SK-MEL-5 (cell line): ENCODE results near the gene RNASE1. TPM values are rescaled to one million over a fixed set of nuclear protein-coding genes. Genes with fewer than 3 reads are reported as not detected.
"Not testable (repeated sequence)": the region's sequence is repeated elsewhere in the genome, so short reads cannot be mapped to it uniquely, and the experiment has no call there.

Source experiments
- DNase-seq: peaks from one replicate; pipeline ENCODE4 v3.0.0-alpha.2; 2016; ENCODE audit warnings: low read depth, low spot score
- in situ Hi-C: cut with HindIII; loops from 2 replicates; pipeline ENCODE4 v1.10.0; 2016; ENCODE audit warnings: low sequenced_read_pairs, high pct_unique_total_duplicates, low pct_unique_long_range_greater_than_20kb
- polyA plus RNA-seq, 2 experiments: library from polyadenylated mRNA; depleted of rRNA; stranded (reverse); fragments of >200 nt; gene quantifications; 2 replicates each; pipeline ENCODE4 v1.2.3, GENCODE V29; 2015
- total RNA-seq: library from RNA; depleted of rRNA; stranded (reverse); fragments of >200 nt; shearing (Covaris generic); gene quantifications from 2 replicates; pipeline ENCODE4 v1.2.3, GENCODE V29; 2014; rRNA removed

The RNASE1 gene
- total RNA-seq = 0.21 TPM in 1 of 2 replicates, not detected in the other
- 0.18 TPM in 1 of 2 replicates, not detected in the other for polyA plus RNA-seq (2015; cell fraction: cytosol; rRNA removed)
- not detected in 2 replicates for polyA plus RNA-seq (2015; cell fraction: nucleus; rRNA removed)

DNA sequence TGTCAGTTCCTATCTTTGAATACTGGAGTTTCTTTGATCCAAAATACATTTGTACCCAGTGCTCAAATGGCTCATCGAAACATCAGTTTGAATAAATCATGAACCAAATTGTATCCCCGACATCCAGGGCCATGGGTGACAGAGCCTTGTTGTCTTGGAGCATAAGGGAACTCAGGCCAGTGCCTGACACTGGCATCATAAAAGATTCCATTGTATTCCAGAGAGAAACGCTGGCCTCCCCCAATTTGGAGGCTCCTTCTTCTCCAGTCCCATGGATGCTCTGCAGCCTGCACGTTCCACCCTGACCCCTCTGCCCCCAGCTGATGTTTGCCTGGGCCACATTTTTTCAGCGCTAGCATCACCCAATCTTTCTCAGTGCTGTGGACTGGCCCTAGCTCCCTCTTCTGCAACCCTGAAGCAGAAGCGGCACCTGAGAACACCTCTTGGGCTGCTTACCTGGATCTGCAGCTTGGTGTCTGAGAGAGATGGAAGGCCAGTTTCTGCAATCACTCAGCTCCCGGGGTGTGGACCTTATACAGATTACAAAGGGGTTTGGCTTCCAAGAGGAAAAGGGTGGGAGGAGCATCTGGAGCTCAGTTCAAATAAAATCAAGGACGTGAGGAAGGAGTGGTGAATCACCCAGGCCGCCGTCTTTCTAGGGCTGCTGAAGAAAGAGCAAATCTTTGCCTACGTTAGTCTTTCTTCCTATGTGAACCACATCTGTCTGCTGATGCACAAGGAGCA lies at the start of gene RNASE1:
Gene RNASE1, minus strand, starts transcription at position 504 of the 744 bp plus-strand sequence. CDS start 776 bp downstream, outside the sequence.
- DNase-seq = no peak
- in situ Hi-C loops = no loop called here

DNA sequence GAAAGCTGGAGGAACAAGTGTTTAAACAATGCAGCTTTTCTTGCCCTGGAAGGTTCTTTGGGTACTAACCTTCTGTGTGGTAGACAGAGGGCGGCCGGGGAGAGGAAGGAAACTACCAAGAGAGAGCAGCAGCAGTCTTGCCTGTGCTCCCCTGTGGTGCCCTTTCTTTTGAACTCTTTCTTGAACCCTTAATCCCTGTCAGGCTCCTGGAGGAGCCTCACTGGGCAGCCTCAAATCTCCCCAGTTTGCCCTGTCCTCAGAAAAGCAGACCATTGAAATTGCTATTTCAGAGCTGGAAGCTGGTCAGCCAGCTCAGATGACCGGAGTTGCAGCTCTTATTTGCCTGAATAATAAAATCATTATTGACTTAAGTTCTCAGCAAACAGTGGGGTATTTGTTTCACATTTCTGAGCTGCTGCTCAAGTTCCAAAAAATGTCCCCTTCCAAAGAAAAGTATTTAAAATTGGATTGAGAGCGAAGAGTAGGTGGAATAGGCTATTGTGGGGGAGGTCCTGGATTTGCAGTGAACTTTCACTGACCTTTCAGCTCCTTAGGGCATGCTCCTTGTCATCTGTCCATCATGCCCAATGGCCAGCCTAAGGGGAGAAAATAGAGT lies 46.4 kb upstream of the RNASE1 start:
- in situ Hi-C loops = no loop called here
- peak; percentile 72 for DNase-seq

DNA sequence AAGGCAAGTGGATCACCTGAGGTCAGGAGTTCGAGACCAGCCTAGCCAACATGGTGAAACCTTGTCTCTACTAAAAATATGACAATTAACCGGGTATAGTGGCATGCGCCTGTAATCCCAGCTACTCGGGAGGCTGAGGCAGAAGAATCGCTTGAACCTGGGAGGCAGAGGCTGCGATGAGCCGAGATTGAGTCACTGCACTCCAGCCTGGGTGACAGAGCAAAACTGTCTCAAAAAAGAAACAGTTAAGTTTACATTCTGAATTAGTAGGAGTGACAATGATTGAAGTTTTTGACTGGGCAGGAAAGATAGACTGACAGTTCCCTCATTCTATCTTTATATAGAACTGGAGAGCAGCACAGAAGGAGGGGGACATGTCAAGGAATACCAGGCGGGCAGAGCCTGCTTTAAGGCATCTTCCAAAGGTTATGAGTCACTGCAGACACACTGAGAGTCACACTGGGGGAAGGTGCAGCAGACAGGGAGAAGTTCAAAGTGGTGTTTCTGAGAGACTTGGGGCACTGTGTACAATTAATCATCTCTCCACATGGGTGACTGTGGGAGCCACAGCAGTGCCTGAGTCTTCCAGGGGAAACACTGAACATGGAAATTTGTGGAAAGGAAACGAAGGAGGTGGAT lies 45.8 kb upstream of the RNASE1 start:
- in situ Hi-C loops = no loop called here
- DNase-seq = peak; percentile 59

DNA sequence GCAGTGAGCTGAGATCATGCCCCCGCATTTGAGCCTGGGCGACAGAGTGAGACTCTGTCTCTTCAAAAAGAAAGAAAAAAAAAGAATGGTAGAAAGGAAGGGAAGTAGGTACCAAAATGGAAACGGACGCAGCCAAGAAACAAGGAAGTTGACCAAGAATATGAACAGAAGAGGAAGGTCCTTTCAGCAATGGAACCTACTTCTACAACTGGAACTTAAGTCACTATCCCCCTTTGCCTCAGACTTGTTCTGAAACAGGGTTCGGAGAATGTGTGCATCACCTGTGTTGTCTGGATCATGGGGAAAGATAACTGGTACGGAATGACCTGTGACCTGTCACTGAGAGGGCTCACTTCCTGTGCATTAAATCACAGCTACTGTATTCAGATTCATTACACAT lies 43.9 kb upstream of the RNASE1 start:
- no peak for DNase-seq
- in situ Hi-C loops = no loop called here

DNA sequence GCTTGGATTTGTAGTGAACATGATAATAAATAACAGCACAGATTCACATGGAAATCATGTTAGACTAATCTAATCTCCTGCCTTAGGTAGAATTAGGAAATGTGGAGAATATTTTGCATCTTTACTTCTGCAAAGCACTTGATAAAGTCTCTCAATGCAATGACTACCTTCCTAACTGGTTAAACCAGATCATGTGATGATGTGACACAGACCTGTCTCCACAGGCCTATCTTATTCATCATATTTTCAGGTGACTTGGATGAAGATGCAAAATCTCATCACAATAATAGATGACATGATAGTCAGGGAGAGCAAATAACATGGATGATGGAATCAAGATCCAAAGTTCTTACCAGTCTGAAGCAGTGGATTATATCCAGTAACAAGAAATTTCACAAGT lies 38.5 kb upstream of the RNASE1 start:
- DNase-seq = no peak
- in situ Hi-C loops = no loop called here

DNA sequence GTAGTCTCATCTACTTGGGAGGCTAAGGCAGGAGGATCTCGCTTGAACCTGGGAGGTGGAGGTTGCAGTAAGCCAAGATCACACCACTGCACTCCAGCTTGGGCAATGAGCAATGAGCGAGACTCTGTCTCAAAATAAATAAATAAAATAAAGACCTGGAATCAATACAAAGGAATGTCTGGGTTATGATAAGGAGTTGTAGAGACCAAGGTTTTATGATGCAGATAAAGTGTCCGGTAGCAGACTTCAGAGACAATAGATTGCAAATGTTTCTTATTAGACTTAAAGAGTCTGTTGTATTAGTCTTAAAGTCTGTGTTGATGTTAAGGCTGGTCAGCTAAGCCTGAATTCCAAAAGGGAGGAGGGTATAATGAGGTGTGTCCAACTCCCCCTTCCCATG lies 35.2 kb upstream of the RNASE1 start:
- in situ Hi-C loops = no loop called here
- no peak for DNase-seq

DNA sequence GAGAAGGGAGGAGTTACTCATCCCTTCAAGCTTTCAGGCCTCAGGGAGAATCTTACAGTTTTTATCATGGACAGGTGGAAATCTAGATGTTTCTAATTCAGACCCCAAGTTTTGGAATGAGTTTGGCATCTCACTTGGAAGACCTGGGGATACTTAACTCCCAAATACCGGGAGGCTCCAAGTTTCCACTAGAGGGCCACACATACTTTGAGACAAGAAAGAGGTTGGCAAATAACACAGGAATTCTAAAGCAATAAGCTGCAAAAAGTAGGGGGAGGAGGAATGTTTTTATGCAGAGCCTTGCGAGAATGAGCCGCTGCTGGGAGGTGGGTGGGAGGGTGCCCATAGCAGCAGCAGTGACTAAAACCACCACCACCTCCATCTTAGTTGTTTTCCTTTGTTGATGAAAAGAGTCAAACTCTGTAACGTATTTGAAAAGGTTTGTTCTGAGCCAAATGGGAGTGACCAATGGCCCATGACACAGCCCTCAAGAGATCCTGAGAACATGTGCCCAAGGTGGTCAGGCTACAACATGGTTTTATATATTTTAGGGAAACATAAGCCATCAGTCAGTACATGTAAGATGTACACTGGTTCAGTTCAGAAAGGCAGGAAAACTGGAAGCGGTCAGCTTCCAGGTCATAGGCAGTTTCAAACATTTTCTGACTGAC lies 34.2 kb upstream of the RNASE1 start:
- DNase-seq = peak; percentile 81
- in situ Hi-C loops = no loop called here

DNA sequence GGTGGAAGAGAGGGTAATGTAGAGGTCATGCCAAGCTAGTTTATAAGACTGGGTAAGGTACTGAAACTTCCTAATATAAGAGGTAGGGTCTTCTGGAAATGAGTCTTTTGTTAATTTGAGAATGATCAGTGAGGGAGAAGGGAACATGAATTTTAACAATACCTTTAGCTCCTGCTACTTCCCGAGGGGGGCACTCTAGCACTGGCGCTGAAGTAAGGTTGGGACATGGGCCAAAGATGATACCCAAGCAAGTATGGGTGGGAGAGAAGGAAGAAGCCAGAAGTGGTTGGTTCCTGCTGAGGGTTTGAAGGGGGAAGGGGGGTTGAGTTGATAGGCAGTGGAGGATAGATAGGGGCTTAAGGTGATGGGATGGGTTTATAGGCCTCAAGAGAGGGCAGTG lies 32.3 kb upstream of the RNASE1 start:
- peak; percentile 41 for DNase-seq
- in situ Hi-C loops = no loop called here

DNA sequence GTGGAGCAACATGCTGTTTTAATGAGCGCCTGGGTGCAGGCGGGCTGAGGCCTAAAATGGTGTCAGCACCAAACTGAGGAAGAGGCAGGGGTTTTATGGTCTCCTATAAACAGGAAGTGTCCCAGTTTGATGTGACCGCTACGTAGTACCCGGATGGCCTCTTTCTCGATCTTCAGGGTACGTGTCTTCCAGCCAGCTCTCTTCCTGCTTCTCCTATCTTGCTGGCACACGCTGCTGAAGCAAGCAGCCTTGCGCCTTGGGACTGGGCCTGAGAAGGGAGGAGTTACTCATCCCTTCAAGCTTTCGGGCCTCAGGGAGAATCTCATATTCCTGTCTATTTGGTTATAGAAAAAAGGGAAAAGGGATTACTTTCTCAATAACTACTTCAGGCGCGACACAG lies 28.2 kb upstream of the RNASE1 start:
- no peak for DNase-seq
- in situ Hi-C loops = no loop called here

DNA sequence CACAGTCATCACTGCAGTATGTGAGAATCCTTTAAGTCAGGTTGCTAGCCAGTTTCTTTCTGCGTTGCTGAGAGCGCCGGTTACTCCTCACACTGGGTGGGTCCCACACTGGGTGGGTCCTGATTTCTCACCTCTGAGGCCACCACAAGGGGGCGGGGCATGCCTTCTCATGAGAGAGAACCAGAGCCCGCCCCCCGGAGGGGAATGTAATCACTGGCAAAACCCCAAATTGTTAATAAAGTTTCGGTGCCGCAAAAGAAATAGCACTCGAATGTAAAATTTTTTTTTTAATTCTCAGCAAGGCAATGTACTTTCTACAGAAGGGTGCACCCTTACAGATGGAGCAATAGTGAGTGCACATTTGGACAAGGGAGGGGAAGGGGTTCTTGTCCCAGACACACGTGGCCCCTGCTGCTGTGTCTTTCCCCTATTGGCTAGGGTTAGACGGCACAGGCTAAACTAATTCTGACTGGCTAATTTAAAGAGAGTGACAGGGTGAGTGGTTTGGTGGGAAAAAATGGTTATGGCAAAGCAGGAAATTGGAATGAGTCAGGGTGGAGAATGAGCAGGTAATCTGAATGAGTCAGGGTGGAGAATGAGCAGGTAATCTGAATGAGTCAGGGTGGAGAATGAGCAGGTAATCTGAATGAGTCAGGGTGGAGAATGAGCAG lies 25.5 kb upstream of the RNASE1 start:
- DNase-seq, in situ Hi-C loops: not testable (repeated sequence)

DNA sequence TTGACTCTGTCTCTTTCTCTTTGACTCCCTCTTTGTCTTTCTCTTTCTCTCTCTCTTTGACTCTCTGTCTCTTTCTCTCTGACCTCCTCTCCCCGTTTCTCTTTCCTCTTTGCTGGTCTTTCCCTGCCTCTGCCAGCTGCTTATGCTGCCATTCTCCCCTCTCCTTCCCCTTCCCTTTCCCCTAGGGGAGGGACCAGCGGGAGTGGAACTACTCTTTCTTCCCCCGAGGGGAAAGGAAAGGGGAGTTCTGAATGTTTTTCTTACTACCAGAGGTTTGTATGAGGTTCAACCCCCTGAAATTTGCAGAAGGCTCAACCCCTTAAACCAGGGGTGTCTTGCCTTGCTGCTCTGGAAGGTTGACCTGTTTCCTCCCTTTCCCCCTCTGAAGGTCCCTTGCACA lies 24.7 kb upstream of the RNASE1 start:
- no peak for DNase-seq
- in situ Hi-C loops = no loop called here

DNA sequence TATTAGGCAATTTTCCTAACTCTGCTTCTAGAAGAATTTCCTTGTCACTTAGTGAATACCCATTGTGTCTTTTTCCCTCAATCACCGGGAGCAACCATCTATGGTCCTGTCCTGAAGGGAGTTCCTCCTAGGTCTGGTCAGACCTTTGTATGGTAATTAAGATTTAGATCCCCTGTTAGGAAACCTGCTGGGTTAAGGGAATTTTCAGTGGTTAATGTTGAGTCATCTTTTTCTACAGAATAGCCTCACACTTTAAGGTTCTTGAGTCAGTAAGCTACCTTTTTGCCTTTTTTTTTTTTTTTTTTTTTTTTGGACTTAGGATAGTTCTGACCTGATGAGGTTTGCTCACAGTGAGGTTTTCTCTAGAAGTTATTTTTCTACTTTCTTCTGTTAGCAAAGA lies 24.0 kb upstream of the RNASE1 start:
- DNase-seq, in situ Hi-C loops: not testable (repeated sequence)

DNA sequence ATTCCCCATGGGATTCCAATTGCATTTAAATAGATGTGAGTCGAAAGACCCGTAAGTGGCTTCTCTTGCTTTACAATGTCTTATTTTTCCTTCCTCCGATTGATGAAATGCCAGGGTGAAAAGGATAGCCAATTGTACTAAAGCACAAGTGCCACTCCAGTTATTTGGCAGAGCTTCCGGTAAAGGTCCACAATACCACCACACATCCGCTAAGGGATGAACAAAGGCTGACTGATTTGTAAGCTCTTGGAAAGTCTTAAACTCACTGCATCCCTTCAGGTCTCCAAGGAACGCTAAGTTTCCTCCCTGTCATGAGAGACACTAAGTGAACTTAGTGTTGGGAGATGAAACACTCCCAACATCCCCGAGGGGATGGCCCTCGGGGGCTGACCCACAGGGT lies 21.2 kb upstream of the RNASE1 start:
- in situ Hi-C loops = no loop called here
- peak; percentile 65 for DNase-seq

DNA sequence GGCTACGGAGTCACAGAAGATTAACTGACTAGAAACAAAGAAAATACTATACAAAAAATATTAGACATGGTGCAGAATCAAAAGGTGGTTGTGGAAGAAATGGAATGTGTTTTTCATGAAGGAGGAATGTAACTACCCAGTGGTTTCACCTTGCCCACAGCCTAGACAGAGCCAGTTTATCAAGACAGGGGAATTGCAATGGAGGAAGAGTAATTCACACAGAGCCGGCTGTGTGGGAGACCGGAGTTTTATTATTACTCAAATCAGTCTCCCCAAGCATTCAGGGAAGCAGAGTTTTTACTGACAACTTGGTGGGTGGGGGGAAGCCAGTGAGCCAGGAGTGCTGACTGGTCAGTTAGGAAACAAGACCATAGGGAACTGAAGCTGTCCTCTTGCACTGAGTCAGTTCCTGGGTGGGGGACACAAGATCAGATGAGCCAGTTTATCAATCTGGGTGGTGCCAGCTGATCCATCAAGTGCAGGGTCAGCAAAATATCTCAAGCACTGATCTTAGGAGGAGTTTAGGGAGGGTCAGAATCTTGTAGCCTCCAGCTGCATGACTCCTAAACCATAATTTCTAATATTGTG lies 19.0 kb upstream of the RNASE1 start:
- DNase-seq, in situ Hi-C loops: not testable (repeated sequence)

DNA sequence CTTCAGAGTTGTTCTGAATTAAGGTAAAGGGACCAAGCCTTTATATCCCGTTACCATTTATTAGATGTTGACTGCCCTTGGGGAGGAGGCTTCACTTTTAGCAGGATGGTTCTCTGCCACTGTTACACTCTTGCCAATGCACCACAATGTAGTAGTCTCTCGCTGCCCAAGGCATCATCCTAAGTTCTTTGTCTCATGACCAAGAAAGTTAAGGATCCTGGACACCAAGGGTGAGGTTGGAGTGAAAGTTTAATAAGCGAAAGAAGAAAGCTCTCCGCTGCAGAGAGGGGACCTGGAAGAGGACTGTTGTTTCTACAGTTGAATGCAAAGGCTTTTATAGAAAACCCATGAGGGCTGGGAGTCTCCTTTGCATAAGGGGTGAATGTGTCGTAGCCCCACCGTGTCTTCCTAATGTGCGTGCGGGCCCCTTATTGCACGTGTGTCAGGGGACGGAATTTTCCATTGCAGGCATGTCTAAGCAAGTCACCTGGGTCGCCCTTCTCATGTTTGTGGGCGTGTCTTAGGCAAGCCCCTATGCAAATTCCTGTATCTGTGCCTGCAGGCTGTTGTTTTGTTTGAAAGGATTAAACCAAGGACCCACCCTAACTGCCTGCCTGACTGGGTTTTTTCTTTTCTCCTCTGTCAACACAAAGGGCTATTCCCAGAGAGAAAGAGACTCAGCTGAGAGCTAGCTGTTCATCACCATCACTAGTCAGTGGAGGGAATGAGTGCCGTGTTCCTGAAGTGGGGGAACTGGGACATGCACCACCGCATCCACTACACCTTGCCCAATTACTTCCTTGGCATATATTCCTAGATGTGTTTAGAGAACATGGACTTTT lies 17.6 kb upstream of the RNASE1 start:
- in situ Hi-C loops = no loop called here
- no peak for DNase-seq

DNA sequence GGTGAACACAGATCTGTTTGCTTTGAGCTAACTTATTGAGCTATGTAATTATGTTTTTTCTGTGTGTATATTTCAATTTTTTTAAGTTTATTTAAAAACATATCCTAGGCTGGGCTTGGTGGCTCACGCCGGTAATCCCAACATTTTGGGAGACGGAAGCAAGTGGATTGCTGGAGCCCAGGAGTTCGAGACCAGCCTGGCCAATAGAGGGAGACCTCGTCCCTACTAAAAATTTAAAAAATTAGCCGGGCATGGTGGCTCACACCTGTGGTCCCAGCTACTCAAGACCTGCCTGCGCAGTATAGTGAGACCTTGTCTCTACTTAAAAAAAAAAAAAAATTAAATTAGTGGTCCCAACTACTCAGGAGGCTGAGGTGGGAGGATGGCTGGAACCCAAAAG lies 16.2 kb upstream of the RNASE1 start:
- DNase-seq = peak; percentile 17
- in situ Hi-C loops = no loop called here
